GM10266 (cell line): Measurements from ENCODE around the gene HTR3C.
"Not testable (repeated sequence)": the region's sequence is repeated elsewhere in the genome, so short reads cannot be mapped to it uniquely, and the experiment has no call there.

ENCODE experiments used
- DNase-seq: peaks from one replicate; pipeline ENCODE4 v3.0.0; 2012; ENCODE audit errors: extremely low spot score
- TF ChIP-seq, protein P1 (sequence below): IDR thresholded peaks from 2 replicates; pipeline ENCODE4 v1.5.1; 2012; ENCODE audit warnings: mild to moderate bottlenecking, low read depth; ENCODE audit not compliant: control insufficient read depth, insufficient read depth; ENCODE audit errors: missing control alignments

The HTR3C gene, protein sequence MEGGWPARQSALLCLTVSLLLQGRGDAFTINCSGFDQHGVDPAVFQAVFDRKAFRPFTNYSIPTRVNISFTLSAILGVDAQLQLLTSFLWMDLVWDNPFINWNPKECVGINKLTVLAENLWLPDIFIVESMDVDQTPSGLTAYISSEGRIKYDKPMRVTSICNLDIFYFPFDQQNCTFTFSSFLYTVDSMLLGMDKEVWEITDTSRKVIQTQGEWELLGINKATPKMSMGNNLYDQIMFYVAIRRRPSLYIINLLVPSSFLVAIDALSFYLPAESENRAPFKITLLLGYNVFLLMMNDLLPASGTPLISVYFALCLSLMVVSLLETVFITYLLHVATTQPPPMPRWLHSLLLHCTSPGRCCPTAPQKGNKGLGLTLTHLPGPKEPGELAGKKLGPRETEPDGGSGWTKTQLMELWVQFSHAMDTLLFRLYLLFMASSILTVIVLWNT

DNA sequence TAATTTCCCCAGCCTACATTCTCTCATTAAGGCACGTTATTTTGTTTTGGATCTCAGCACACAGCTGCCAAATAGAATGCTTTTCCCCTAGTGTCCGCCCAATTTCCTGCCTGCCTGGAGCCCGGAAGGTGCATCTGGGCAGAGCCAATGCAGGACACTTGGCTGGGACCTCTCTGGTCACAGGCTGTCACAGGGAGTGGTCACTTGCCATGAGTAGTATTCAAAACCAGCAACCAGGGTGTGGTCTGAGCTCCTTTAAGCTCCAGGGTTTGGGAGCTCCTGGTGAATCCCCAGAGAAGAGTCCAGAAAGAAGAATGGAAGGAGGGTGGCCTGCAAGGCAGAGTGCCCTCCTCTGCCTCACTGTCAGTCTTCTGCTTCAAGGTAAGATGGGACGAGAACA is at the start of gene HTR3C:
HTR3C (plus strand) TSS at position 281 of the 400 bp plus-strand sequence; CDS start at position 315, 34 bp downstream.
- DNase-seq = no peak
- TF ChIP-seq, protein P1, sequence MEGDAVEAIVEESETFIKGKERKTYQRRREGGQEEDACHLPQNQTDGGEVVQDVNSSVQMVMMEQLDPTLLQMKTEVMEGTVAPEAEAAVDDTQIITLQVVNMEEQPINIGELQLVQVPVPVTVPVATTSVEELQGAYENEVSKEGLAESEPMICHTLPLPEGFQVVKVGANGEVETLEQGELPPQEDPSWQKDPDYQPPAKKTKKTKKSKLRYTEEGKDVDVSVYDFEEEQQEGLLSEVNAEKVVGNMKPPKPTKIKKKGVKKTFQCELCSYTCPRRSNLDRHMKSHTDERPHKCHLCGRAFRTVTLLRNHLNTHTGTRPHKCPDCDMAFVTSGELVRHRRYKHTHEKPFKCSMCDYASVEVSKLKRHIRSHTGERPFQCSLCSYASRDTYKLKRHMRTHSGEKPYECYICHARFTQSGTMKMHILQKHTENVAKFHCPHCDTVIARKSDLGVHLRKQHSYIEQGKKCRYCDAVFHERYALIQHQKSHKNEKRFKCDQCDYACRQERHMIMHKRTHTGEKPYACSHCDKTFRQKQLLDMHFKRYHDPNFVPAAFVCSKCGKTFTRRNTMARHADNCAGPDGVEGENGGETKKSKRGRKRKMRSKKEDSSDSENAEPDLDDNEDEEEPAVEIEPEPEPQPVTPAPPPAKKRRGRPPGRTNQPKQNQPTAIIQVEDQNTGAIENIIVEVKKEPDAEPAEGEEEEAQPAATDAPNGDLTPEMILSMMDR = no peak

DNA sequence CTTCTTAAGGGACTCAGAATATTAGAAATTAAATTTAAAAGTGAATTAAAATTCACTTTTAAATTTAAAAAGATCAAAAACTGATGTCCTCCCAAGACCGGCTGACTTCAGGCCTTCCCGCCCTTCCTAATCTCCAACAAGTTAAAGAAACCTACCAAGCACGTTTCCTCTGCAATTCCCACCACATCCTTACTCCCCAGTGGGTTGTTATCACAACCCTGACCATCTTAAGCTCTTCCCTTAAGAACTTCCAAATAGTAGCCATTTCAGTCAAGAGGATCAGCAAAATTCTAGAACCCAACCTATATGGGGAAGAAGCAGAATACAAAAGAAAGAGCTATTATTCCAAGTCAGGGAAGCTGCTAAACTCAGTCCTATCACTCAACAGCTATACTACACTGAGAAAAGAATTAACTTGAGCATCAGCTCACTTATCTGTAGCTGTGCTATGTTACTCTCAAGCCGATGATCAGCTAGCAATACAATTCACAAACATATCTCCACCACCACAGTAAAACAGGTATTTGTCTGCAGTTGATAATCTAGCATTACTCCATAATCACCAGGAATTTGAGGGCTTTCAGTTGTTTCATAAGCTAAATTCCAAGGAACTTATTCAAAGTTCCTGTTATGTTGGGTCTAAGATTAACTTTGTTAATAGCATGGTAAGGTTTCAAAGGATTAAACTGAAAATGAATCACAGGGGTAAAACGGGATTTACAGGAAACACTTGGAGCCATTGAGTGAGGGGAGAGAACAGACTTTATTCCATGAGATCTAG is 49.5 kb upstream of the HTR3C start:
- TF ChIP-seq, protein P1 = no peak
- DNase-seq = no peak

DNA sequence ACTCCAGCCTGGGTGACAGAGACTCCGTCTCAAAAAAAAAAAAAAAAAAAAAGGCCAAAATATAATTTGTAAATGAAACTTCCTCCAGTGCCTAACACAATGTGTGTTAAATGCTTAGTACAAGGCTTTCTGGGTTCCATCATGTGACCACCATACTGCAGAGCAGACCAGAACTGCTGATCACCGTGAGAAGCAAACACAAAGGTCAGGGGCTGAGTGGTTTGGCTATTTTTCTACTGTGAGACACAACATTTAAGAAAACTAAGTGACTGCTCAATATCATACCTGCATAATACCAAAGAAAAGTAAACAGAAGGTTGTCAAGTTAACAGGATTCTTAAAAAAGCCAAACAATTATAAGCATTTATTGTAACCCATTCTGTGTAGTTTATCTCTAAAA is 48.4 kb upstream of the HTR3C start:
- TF ChIP-seq, protein P1 = no peak
- no peak for DNase-seq

DNA sequence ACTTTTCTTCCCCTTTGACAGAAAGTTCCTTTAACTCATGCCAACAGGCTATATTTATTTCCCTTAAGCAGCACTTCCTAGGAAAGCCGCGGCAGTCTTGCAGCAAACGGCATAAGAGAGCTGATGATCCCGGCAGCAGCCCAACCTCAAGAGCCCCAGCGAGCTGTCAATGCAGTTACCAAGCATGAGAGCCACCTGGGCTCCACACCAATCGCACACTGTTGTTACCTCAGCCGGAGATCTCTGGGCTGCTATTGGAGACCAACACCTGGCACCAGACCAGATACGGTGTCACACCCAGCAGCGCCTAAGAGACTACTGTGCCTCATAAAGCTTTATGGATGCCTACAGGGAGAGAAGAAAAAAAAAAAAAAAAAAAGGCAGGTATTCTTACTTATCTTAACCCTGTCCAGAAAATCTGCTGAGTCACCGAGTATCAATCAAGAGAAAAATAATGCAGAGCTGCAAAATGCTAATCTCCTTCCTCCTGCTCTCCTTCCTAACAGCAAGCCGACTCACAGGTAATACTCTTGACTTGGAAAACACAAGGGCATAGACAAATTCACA is 46.8 kb upstream of the HTR3C start:
- TF ChIP-seq, protein P1 = no peak
- DNase-seq = peak; percentile 57

DNA sequence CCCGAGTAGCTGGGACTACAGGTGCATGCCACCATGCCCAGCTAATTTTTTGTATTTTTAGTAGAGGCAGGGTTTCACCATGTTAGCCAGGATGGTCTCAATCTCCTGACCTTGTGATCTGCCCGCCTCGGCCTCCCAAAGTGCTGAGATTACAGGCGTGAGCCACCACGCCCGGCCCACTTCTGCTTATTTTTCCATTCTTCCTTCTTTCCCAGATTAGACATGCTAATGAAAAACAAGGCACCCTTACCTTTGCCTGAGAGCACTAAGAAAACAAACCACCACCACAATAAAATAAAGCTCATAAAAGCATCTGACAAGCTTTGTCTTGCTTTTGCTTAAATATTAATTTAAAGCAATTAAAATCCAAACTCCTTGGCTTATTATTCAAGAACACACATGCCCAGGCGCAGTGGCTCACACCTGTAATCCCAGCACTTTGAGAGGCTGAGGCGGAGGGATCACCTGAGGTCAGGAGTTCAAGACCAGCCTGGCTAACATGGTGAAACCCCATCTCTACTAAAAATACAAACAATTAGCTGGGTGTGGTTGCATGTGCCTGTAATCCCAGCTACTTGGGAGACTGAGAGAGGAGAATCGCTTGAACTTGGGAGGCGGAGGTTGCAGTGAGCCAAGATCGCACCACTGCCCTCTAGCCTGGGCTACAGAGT is 45.6 kb upstream of the HTR3C start:
- DNase-seq = not testable (repeated sequence)

DNA sequence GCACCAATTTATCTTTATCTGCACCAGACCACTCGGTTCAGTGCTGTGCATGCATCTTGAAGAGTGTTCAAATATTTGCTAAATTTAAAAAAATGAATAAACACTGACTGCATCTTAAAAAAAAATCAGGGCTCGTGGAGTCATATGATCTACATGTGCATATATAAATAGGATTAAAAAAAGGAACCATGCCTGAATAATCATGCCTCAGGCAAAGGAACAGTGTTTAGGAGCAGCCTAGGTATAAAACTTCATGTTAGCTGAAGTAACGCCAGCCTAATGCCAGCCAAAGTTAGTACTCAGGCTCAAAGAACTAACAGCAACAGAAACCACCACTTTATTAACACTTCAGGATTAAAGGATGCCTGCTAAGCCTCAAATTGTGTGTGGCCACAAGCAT is 44.7 kb upstream of the HTR3C start:
- no peak for DNase-seq
- TF ChIP-seq, protein P1 = no peak

DNA sequence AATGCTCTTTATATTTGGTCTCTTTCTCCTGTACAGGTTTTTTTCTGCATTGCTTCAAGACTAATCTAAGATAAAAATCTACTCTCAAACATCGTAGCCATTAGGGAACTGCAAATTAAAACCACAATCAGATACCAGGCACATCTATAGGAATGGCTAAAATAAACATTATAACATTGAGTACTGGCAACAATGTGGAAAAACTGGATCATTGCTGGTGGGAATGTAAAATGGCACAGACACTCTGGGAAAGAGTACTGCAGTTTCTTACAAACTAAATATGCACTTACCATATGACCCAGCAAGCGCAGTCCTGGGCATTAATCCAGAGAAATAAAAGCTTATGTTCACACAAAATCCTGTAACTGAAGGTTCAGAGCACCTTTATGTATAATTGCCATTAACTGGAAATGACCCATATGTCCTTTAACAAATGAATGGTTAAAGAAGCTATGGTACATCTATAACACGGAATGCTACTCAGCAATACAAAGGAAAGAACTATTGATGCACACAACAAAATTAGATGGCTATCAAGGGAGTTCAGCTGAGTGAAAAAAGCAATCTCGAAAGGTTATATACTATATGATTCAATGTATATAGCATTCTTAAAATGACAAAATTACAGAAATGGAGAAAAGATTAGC is 41.5 kb upstream of the HTR3C start:
- TF ChIP-seq, protein P1 = no peak
- no peak for DNase-seq
